Dedifferentiated amniotic fluid mesenchymal stem cell (primary cell): ENCODE measurements around the gene AGAP5.
"Not testable (repeated sequence)": the region's sequence is repeated elsewhere in the genome, so short reads cannot be mapped to it uniquely, and the experiment has no call there.

ENCODE experiments used
- DNase-seq: peaks from one replicate; pipeline ENCODE4 v3.0.0-alpha.2; 2016; ENCODE audit errors: extremely low spot score

The AGAP5 gene

DNA sequence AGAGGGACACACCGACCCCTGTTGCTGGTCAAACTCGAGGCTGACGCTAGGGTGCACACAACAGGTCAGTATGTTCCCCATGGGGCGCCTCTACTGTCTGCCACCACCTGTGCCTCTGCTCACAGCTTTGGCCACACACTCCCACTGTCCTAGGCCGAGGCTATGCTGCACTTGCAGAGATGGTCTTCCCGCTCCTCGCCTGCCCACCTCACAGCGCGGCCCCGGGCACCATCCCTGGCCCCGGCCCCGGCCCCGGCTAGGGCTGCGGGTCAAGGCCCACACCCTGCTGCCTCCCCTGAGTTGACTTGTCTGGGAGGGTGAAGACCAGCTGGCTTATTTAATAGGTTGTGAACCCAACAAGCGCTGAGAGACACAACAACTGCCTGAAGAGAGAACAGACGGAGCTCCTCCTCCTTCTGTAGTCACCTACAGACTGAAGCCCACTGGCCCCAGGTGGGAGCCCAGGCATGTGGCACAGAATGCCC, at the start of gene AGAP5:
Gene AGAP5 (minus strand): TSS at position 435 of the 485 bp plus-strand sequence. CDS start 354 bp downstream, at position 81.
- DNase-seq, result not testable (repeated sequence)

DNA sequence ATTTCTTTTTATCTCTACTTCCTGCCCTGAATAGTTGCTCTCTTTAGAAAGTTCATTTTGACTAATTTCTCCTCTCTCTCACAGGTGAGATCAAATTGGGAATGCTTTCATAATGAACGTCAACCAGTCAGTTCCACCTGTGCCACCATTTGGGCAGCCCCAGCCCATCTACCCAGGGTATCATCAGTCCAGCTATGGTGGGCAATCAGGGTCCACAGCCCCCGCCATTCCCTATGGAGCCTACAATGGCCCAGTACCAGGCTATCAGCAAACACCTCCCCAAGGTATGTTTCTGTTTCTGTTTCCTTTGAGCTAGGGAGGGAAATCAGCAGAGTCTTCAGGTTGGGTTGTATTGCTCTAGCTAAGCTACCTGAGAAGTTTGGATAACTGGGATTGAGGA, 48.8 kb upstream of the AGAP5 start:
- DNase-seq, result no peak

DNA sequence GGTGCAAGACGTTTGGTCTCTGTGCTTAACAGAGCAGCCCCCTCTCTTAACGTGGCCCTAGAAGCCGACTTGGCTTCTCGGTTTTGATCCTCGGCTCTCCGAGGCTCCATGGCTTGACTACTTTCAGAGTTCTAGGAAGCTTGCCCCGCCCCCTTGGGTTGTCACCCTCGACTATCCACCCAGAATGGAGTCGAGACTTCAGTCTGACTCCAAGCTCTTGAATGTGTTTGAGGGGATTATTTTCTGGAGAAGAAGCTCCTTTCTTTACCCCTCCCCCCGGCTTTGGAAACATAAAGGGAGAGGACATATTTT, 46.7 kb upstream of the AGAP5 start:
- peak; percentile 71 for DNase-seq

DNA sequence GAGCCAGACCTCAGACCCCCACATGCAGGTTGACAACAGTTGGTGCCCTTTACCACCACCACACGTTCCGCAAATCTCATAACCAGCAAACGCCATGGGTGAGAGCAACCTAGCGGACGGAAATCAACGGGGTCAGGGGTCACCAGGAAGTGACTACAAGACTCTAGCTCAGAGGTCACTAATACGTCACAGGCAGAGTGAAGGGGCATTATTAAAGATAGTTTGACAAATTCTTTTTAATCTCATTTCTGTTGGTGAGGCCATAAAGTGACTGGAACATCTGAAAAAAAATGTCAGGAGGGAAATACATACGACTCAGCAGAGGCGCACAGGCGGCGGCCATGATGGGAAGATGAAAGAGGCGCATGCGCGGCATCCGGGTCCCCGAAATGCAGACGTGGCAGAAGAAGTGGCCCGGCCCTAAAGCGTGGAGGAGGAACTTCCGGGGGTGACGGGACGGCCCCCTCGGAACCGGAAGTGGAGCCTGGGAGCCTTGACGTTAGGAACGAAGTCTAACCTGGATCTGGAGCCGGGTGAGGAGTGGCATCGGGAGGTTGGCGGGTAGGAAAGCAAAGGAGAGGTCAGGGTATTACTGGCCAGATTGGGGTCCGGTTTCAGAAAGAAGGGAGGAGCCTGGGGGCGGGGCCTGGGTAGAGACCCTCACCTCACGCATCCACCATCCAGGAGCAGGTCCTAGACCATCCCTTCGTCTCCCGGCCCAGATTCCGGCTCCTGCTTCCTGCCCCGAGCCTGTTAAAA, 46.2 kb upstream of the AGAP5 start, which contains the start of gene SEC24C:
Gene SEC24C (plus strand): TSS at position 468 of the 759 bp plus-strand sequence. CDS start 2,461 bp downstream, outside the sequence.
- peak; percentile 95 for DNase-seq

DNA sequence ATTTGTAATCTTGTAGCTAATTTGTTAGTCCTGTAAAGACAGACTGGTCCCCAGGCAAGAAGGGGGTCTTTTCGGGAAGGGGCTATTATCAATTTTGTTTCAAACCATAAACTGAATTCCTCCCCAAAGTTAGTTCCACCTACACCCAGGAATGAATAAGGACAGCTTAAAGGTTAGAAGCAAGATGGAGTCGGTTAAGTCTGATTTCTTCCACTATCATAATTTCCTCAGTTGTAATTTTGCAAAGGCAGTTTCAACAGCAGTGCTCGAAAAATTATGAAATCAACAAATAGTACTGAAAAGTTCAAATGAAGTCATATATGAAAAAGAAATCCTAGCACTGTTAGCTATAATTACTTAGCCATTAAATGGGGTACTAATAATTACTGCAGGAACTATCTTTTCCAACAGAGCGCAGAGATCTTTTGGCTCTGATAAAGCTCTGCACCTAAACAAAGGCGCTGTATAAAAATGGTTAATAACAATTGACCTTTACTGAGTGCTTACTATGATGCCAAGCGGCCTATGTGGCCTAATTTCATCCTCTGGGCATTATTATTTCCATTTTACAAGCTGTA, 45.5 kb upstream of the AGAP5 start:
- no peak for DNase-seq

DNA sequence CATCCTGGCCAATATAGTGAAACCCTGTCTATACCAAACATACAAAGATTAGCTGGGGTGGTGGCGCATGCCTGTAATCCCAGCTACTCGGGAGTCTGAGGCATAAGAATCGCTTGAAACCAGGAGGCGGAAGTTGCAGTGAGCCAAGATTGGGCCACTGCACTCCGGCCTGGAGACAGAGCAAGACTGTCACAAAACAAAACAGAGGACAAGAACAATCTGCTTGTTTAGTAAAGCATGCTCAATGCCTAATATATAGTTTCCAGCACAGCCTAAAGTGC, 44.5 kb upstream of the AGAP5 start:
- no peak for DNase-seq

DNA sequence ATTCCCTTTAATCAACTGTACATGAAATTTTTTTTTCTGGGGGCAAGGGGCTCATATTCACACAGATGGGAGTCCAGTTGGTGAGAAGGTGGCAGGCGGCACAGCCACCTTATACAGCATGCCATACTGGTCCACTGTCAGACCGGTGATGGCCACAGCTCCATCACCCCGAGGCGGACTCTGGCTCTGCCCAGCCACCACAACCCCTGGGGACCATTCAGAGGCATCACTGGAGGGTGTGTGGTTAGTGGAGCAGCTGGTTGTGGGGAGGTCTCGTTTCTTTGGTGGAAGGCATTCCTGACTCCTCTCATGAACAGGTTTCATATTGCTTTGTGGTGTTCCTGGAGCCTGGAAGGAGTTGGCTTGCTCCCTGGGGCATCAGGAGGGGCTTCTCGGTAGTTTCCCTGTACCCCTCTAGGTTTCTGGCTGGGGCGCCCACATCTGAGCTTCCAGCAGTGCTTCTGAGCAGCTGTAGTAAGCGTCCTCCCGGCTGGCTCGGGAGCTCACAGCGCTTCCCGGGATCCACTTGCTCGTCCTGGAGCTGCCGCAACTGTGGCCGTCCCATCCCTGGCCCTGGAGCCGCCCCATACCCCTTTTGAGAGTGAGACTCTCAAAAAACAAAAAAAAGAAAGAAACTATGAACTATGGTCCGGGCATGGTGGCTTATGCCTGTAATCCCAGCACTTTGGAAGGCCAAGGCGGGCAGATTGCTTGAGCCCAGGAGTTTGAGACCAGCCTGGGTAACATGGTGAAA, 42.8 kb upstream of the AGAP5 start:
- DNase-seq, result not testable (repeated sequence)

DNA sequence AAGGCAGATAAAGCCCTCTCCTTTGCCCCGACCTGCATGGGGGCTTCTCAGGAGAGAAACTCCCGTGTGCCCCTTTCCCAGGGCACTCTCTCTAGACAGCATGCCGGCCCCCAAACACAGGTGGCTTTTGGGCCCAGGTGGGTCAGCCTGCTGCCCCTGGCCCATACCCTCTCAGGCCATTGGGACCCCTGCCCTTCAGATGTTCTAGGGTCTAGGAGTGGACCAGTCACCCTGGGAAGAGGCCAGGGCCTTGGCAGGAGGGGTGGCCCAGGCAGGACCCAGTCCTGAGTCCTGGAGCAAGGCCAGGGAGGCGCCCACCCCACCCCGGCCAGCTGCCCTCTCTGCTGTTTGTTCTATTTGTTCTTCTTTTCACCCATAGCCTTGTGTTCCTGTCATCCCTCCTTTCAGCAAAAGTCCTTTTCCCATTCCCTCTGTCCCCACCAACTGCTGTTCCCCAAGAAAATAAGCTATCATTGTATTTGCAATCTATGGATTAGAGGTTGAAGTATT, 36.9 kb upstream of the AGAP5 start:
- DNase-seq, result no peak

DNA sequence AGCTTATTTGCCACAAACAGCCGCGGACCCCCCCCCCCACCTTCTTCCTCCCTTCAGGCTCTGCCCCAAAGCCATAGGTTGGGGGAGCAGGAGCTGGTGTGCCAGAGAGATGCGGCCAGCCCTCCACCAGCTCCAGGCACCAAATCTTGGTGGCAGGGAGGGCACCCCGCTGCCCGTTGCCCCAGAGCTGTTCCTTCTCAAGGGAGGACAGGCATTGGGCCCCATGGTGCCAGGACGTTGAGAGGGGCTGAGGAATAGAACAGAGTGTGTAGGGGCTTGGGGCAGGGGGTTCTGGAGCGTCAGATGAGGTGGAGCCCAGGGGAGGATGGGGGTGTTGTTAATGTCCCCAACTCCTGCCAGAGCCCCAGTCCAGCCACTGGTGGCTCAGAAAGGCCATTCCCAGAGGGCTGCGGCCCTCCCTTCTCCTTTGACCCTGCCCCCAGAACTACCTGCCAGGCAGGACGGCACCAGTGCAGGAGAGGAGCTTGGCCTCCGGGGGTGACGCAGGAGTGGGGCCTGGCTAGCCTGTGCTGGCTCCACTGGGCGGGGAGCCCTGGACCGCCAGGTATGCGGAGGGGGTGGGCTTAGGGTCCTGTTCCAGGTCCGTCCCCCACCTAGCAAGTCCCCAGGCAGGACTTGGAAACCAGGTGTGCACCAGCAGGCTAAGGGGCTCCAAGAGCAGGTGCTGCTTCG, 36.3 kb upstream of the AGAP5 start:
- no peak for DNase-seq

DNA sequence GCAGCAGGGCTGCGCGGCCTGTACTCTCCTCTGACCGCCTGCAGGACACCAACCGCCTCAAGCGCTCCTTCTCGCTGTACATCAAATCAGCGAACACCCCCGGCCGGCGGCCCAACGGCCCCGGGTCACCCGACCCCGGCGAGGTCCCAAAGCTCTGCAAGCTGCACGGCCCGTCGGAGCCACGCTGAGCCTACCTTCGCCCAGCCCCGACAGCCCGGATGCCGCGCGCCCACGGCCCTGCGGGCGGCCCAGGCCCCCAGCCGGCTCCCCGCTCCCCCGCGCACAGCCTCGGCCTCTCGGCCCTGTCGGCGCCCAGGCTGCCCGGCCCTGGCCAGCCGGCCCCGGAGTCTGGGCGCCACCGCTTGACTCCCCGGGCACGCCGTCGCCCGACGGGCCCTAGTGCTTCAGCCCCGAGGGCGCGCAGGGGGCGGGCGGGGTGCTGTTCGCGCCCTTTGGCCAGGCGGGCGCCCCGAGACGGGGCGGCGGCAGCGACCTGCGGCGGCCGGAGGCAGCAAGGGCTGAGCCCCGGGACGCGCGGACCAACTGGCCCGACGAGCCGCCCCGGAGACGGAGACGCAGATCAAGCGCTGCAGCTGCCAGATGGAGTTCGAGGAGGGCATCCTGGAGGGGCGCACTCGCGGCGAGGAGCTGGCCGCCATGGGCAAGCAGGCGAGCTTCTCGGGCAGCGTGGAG, 35.2 kb upstream of the AGAP5 start:
- no peak for DNase-seq

DNA sequence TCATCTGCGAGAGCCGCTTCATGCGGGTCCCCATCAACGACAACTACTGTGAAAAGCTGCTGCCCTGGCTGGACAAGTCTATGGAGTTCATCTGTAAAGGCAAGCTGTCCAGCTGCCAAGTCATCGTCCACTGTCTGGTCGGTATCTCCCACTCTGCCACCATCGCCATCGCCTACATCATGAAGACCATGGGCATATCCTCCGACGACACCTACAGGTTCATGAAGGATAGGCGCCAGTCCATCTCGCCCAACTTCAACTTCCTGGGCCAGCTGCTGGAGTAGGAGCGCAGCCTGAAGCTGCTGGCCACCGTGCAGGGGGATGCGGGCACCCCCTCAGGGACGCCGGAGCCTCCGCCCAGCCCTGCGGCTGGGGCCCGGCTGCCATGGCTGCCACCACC, 34.5 kb upstream of the AGAP5 start:
- DNase-seq, result no peak

DNA sequence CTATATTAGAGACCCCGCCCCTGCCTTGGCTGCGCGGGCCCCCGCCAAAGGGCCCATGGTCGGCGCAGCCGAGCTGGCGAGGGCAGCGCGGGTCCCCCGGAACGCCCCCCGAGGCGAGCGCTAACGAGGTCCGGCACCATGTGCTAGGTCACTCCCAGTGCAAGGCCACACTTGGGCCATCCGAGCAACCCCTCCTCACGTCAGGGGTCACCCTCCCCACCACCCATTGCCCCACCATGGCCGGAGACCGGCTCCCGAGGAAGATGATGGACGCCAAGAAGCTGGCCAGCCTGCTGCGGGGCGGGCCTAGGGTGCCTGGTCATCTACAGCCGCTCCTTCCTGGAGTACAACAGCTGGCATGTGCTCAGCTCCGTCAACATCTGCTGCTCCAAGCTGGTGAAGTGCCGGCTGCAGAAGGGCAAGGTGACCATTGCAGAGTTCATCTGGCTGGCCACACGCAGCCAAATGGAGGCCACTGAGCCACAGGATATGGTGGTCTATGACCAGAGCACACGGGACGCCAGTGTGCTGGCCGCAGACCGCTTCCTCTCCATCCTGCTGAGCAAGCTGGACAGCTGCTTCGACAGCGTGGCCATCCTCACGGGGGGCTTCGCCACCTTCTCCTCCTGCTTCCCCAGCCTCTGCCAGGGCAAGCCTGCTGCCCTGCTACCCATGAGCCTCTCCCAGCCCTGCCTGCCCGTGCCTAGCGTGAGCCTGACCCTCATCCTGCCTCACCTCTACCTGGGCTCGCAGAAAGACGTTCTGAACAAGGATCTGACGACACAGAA, 33.9 kb upstream of the AGAP5 start:
- DNase-seq, result no peak

DNA sequence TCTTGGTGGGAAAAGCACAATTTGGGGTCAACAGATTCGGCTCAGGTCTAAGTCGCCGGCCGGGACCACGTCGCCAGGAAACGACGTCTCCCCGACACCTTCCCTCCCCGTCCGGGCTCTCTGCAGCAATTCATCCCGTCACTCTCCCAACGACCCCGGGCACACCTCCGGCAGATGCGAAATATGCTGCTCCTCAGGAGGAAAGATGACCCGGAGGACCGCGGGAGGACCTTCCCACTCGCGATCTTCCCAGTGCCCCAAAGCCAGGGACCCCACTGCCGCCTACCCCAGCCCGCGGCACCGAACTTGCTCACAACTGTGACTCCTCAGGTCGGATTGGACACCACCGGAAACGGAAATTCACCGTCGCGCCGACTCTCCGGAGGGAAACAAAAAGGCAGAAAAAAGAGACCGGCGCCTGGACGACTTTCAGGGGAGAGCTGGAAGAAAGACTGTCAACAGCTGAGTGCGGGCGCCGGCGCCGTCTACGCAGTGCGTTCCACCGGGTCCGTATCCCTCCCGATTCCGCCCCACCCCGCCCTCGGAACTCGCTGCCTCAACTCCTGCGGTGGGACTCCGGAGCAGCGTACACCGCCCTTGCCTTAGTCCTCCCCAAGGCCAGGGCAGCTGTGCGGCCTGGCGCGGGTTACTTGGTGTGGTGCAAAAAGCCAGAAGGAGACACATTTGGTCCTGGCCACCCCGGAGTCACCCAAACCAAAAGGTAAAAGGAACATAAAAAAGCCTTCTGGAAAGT, 32.4 kb upstream of the AGAP5 start:
- peak; percentile 93 for DNase-seq

DNA sequence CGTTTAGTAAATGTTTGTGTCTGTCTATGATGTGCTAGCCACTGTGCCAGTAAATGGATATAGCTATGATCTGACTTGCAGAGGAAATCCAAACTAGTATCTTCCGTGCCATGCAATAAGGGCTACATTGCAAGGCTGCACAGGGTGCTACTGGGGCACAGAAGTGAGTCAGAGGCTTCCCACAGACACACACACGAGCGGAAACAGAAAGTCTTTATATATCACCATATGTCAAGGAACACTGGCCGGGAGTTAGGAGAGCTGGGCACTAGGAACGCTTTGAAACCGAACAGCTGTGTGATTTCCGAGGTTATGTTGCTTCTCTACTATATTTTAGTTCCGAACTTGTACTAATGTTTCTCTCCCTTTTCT, 31.9 kb upstream of the AGAP5 start:
- DNase-seq, result peak; percentile 16

DNA sequence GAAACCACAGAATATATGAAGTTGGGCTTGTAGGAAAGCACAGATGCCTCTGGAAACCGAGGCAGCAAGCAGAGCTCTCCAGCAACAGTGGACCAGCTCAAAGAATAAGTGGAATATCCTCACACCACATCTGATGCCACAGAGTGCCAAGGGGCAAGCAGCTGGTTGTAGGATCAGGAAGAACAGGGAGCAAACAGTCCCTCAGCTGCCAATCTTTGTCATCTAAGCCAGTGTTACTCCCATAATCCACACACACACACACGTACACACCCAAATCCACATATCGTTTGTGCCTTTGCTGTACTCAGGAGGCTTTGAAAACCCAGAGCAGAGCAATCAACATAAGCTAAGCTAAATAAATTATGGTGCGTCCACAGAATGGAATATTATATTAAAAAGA, 25.6 kb upstream of the AGAP5 start:
- no peak for DNase-seq

DNA sequence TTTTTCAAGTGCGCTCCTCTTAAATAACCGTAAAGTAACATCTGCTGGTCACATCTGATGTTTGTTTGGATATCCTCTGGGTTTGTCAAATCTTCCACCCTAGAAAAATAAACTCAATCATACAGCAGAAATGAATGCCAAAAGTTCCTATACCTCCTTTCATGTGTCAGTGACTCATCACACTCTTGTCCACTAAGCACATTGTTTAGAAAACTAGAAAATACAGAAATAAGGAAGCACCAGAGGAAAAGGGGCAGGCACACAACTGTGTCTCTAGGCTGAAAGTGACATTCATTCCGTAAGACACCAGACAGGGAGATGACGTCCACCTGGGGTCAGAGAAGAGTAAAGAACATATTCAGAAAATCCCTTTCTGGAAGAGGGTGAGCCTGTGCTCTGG, 22.7 kb upstream of the AGAP5 start:
- not testable (repeated sequence) for DNase-seq

DNA sequence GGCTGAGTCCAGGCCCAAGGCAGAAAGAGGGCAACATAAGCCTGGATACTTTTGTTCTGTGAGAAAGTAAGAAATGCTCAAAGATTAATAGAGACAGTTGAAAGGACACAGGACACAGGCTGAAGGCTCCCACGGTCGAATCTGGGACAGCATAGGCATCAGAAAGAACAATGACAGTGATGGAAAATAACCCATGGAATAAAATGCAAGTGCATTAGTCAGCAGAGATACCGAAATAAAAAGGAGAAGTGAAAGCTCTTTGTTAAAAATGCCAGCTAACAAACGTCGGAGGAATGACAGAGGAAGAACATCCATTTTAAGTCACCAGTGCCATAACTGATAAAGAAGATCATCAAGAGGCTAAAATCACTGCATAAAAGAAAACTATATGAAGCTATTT, 19.6 kb upstream of the AGAP5 start:
- DNase-seq, result no peak

DNA sequence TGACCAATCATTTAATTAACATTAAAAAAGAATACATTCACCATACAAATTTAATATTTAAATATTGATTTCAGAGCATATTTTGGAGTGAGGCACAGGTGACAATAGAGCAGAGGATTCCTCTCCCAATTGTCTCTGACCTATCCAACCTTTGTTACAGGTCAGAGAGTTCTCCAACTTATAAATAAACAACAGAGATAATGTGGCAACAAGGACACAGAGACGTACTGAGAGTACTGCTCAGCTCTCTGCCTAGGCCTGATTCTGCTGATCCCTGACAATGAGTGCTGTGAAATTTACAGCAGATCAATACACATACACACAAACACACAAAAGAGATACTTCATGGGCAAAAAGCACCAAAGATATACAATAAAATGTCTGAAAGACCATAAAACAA, 18.3 kb upstream of the AGAP5 start:
- no peak for DNase-seq

DNA sequence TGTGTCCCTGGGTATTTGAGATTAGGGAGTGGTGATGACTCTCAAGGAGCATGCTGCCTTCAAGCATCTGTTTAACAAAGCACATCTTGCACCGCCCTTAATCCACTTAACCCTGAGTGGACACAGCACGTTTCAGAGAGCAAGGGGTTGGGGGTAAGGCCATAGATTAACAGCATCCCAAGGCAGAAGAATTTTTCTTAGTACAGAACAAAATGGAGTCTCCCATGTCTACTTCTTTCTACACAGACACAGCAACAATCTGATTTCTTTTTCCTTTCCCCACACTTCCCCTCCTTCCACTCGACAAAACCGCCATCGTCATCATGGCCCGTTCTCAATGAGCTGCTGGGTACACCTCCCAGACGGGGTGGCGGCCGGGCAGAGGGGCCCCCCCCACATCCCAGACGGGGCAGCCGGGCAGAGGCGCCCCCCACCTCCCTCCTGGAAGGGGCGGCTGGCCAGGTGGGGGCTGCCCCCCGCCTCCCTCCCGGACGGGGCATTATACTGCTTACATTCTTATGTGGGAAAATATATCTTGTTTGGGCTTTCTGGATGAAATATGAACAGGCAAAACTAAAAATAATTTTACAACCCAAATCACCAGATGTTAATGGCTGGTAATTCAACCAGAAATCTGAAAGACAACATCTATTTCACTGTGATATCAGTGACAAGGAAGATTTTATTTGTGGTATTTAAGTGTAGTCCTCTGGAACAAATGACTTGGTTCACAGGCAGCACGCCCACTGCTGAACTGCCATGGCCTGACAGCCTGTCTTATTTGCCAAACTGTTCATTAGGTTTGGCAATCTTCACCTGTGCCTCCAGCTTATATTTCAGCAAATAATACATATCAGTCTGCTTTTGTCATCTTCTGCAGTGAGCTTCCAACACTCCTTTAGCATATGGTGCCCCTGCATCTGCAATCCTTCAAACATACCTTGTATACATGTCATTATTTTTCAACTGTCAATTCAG, 17.6 kb upstream of the AGAP5 start:
- DNase-seq, result not testable (repeated sequence)
